OCI-LY1 (cell line): ENCODE data around the gene SP100.

Experiments used
- H2AFZ ChIP-seq: fragments of 200-600 bp; sonication (generic), shearing (Covaris generic); 2 replicates; pipeline ENCODE4 v1.6.0; 2014; ENCODE audit warnings: antibody characterized with exemption, mild to moderate bottlenecking, low read length
- H3F3A ChIP-seq: fragments of 200-600 bp; sonication (generic), shearing (Covaris generic); 2 replicates; pipeline ENCODE4 v1.6.0; 2014; ENCODE audit warnings: mild to moderate bottlenecking, antibody characterized with exemption, low read length, moderate library complexity; ENCODE audit not compliant: insufficient read depth
- H3K27ac ChIP-seq: fragments of 200-600 bp; sonication (generic); 2 replicates; pipeline ENCODE4 v1.5.1; 2014; ENCODE audit warnings: low read length, mixed run types, mild to moderate bottlenecking, low read depth; ENCODE audit not compliant: poor library complexity, severe bottlenecking
- H3K27me3 ChIP-seq: fragments of 200-600 bp; sonication (generic); 2 replicates; pipeline ENCODE4 v1.6.0; 2014; ENCODE audit warnings: antibody characterized with exemption, mild to moderate bottlenecking, low read length, moderate library complexity; ENCODE audit not compliant: insufficient read depth
- H3K36me3 ChIP-seq: fragments of 200-600 bp; sonication (generic); 2 replicates; pipeline ENCODE4 v1.6.1; 2014; ENCODE audit warnings: mild to moderate bottlenecking, antibody characterized with exemption, low read length, moderate library complexity, mixed read lengths; ENCODE audit not compliant: insufficient read depth
- H3K4me1 ChIP-seq: fragments of 200-600 bp; sonication (generic); 2 replicates; pipeline ENCODE4 v1.5.1; 2014; ENCODE audit warnings: mild to moderate bottlenecking, low read length, moderate library complexity; ENCODE audit not compliant: insufficient read depth, severe bottlenecking
- H3K4me2 ChIP-seq: fragments of 200-600 bp; sonication (generic), shearing (Covaris generic); 2 replicates; pipeline ENCODE4 v1.6.1; 2014; ENCODE audit warnings: low read length
- H3K4me3 ChIP-seq: fragments of 200-600 bp; sonication (generic); 2 replicates; pipeline ENCODE4 v1.5.1; 2014; ENCODE audit warnings: low read length, low read depth, mild to moderate bottlenecking, mixed read lengths; ENCODE audit not compliant: poor library complexity, severe bottlenecking
- H3K79me2 ChIP-seq: fragments of 200-600 bp; shearing (Covaris generic); 2 replicates; pipeline ENCODE4 v1.6.1; 2016; ENCODE audit warnings: mixed run types, low read length, mixed read lengths; ENCODE audit not compliant: insufficient read depth
- H3K9ac ChIP-seq: fragments of 200-600 bp; sonication (generic), shearing (Covaris generic); 2 replicates; pipeline ENCODE4 v1.6.1; 2014; ENCODE audit warnings: mild to moderate bottlenecking, low read length, mixed read lengths
- H3K9me2 ChIP-seq: fragments of 200-600 bp; sonication (generic), shearing (Covaris generic); 2 replicates; pipeline ENCODE4 v1.6.1; 2014; ENCODE audit warnings: low read depth, mild to moderate bottlenecking, low read length, mixed read lengths
- H3K9me3 ChIP-seq: fragments of 200-600 bp; shearing (Covaris generic); 2 replicates; pipeline ENCODE4 v1.6.1; 2014; ENCODE audit warnings: low read length, mixed read lengths
- H4K20me1 ChIP-seq: fragments of 200-600 bp; sonication (generic), shearing (Covaris generic); 2 replicates; pipeline ENCODE4 v1.6.0; 2016; ENCODE audit warnings: mild to moderate bottlenecking, low read length; ENCODE audit not compliant: insufficient read depth
- EZH2 ChIP-seq: fragments of 200-600 bp; sonication (generic), shearing (Covaris generic); IDR thresholded peaks from 2 replicates; pipeline ENCODE4 v1.8.0; 2017; ENCODE audit warnings: borderline replicate concordance, mixed run types, mild to moderate bottlenecking, antibody characterized with exemption, low read length, moderate library complexity, mixed read lengths
- TF ChIP-seq, protein P1 (sequence below): fragments of 200-600 bp; sonication (generic), shearing (Covaris generic); IDR thresholded peaks from 2 replicates; pipeline ENCODE4 v1.5.1; 2017; ENCODE audit warnings: mild to moderate bottlenecking, antibody characterized with exemption, low read length, moderate library complexity, mixed read lengths

Gene SP100

DNA sequence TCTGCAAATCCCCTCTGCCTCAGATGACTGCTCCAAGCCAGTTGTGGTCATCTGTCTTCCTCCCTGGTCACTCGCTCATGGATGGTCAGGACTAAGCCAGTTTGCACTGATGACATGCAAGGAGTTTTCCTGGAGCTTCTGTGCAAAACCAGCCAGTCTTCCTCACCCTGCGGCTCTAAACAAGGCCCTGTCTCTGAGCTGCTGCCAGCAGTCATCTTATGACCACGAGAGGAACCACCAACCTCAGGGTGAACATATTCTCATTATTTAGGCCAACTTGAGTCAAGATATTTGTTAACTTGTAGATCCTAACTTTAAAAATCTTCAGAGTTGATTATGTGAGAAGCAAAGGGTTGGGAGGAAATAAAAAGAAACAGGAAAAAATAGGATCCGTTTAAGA lies 176.8 kb downstream of the SP100 start:
- H3K9ac ChIP-seq: no peak overlapping the region
- H3F3A ChIP-seq: no peaks in the 10 kb centered on the region
- H2AFZ ChIP-seq: no peak overlapping the region
- H3K9me3 ChIP-seq: no peaks in the 10 kb centered on the region
- no peaks in the 10 kb centered on the region for H3K79me2 ChIP-seq
- H3K4me1 ChIP-seq: peaks cover 48% of the 10 kb centered on the region
- H3K4me3 ChIP-seq: no peak overlapping the region
- no peaks in the 10 kb centered on the region for H3K27me3 ChIP-seq
- no peak overlapping the region for H3K4me2 ChIP-seq
- no peaks in the 10 kb centered on the region for H4K20me1 ChIP-seq
- H3K27ac ChIP-seq: peak overlapping the region; percentile 20
- H3K36me3 ChIP-seq: no peaks in the 10 kb centered on the region
- no peaks in the 10 kb centered on the region for H3K9me2 ChIP-seq
- no peak for TF ChIP-seq EZH2
- TF ChIP-seq, protein P1, sequence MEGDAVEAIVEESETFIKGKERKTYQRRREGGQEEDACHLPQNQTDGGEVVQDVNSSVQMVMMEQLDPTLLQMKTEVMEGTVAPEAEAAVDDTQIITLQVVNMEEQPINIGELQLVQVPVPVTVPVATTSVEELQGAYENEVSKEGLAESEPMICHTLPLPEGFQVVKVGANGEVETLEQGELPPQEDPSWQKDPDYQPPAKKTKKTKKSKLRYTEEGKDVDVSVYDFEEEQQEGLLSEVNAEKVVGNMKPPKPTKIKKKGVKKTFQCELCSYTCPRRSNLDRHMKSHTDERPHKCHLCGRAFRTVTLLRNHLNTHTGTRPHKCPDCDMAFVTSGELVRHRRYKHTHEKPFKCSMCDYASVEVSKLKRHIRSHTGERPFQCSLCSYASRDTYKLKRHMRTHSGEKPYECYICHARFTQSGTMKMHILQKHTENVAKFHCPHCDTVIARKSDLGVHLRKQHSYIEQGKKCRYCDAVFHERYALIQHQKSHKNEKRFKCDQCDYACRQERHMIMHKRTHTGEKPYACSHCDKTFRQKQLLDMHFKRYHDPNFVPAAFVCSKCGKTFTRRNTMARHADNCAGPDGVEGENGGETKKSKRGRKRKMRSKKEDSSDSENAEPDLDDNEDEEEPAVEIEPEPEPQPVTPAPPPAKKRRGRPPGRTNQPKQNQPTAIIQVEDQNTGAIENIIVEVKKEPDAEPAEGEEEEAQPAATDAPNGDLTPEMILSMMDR: no peak
